Natural killer cell (primary cell): ENCODE measurements around the gene GIMAP1. TPM values are rescaled to one million over a fixed set of nuclear protein-coding genes. Genes with fewer than 3 reads are reported as not detected.

Source experiments
- ATAC-seq, 3 donors: fragments of 150-1000 bp in 2 of 3; fragments of 200-7000 bp in 1 of 3; cut with Tn5 transposase; 1 replicate in 1 of 3; 2 replicates in 2 of 3; pipeline ENCODE4 v1.10.0; 2021; ENCODE audit warnings: mild to moderate bottlenecking in 2 of 3, moderate library complexity in 2 of 3
- DNase-seq, 2 donors: peaks; one replicate each; pipeline versions ENCODE4 v3.0.0 to v3.0.0-alpha.2; 2013 to 2021; ENCODE audit warnings: mixed read lengths in 1 of 2
- H3K27ac ChIP-seq: one replicate; pipeline ENCODE4 v1.5.1; 2013; ENCODE audit warnings: mild to moderate bottlenecking, low read length
- H3K27me3 ChIP-seq: one replicate; pipeline ENCODE4 v1.6.1; 2013; ENCODE audit warnings: low read length; ENCODE audit not compliant: control insufficient read depth, insufficient read depth
- H3K36me3 ChIP-seq: one replicate; pipeline ENCODE4 v1.6.1; 2013; ENCODE audit warnings: low read length; ENCODE audit not compliant: control insufficient read depth, insufficient read depth
- H3K4me1 ChIP-seq: one replicate; pipeline ENCODE4 v1.6.1; 2013; ENCODE audit warnings: low read length; ENCODE audit not compliant: control insufficient read depth, insufficient read depth
- H3K4me3 ChIP-seq: one replicate; pipeline ENCODE4 v1.5.1; 2013; ENCODE audit warnings: low read length
- H3K9me3 ChIP-seq: one replicate; pipeline ENCODE4 v1.6.1; 2013; ENCODE audit warnings: low read length; ENCODE audit not compliant: control insufficient read depth, insufficient read depth
- H3K27ac Mint-ChIP-seq, 2 donors: one replicate each; pipeline ENCODE4 v1.8.0; 2022; ENCODE audit warnings: mild to moderate bottlenecking in 2 of 2, mixed read lengths in 2 of 2, moderate library complexity in 1 of 2
- H3K27me3 Mint-ChIP-seq, 2 donors: one replicate each; pipeline ENCODE4 v1.8.0; 2022; ENCODE audit warnings: low read depth in 2 of 2, mixed read lengths in 2 of 2
- H3K36me3 Mint-ChIP-seq: one replicate; pipeline ENCODE4 v1.8.0; 2022; ENCODE audit warnings: mixed read lengths
- H3K4me1 Mint-ChIP-seq, 2 donors: one replicate each; pipeline ENCODE4 v1.8.0; 2022; ENCODE audit warnings: mixed read lengths in 2 of 2
- H3K4me3 Mint-ChIP-seq: one replicate; pipeline ENCODE4 v1.8.0; 2022; ENCODE audit warnings: mild to moderate bottlenecking, moderate library complexity, mixed read lengths
- H3K9me3 Mint-ChIP-seq, 2 donors: one replicate each; pipeline ENCODE4 v1.8.0; 2022; ENCODE audit warnings: mixed read lengths in 2 of 2
- WGBS: methylation state at CpG from one replicate; pipeline ENCODE4 v1.1.7; 2013; ENCODE audit warnings: missing lambda C conversion rate; ENCODE audit not compliant: insufficient coverage; 5-methylcytosine and 5-hydroxymethylcytosine counted together
- intact Hi-C: fragments of 100-400 bp; cut with micrococcal nuclease; formaldehyde crosslinking; loops from one replicate; pipeline ENCODE4 v1.14.2; 2022
- total RNA-seq, 4 donors: library from RNA; stranded (reverse); fragments of 120-200 nt in 1 of 4; gene quantifications; one replicate each; pipeline versions ENCODE4 v1.2.3 to v1.2.4, GENCODE V29; 2013 to 2022
- TF ChIP-seq, protein P1 (sequence below): fragments of 200-600 bp; IDR thresholded peaks from one replicate; pipeline ENCODE4 v1.8.0; 2022; ENCODE audit warnings: antibody characterized with exemption

The GIMAP1 gene
- total RNA-seq, 3 donors from 2014 or later (not counting 1 experiment from before 2014, with no cell fraction given): 11.1 to 23.9 (median 13.3) TPM

DNA sequence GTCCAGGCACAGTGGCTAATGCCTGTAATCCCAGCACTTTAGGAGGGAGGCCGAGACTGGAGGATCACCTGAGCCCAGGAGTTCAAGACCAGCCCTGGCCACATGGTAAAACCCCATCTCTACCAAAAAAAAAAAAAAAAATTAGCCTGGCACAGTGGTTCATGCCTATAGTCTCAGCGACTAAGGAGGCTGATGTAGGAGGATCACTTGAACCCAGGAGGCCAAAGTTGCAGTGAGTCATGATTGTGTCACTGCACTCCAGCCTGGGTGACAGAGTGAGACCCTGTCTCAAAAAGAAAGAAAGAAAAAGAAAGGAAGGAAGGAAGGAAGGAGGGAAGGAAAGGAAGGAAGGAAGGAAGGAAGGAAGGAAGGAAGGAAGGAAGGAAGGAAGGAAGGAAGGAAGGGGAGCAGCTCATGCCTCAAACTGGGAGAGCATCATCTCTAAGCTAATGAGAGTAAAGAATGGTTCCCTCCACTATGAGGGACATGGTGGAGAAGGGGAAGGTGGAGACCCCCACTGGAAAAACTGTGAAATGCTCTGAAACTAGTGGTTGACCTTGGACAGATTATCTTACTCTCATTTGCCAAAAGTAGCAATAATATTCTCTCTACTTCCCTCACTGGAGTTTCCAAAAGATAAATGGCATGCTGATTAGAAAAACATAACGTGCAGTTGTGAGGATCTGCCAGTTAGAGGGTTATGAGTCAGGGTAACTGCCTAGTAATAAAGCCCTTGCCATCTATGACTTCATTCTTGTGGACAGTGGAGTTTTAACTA lies 37.6 kb downstream of the GIMAP1 start:
- Histone ChIP-seq H3K36me3 (no peaks in the 10 kb centered on the region), H3K27ac (peak overlapping the region; percentile 71), H3K4me3 (no peak overlapping the region), H3K4me1 (peaks cover 39% of the 10 kb centered on the region), H3K27me3 (no peaks in the 10 kb centered on the region), H3K9me3 (no peaks in the 10 kb centered on the region)
- Mint-ChIP-seq H3K4me3 (peak overlapping the region; percentile 62), H3K9me3 (peaks cover 2 to 5% of the 10 kb centered on the region in 2 donors), H3K27me3 (no peaks in the 10 kb centered on the region), H3K27ac (peak overlapping the region; percentile 87 to 89), H3K36me3 (no peaks in the 10 kb centered on the region), H3K4me1 (peaks cover 49 to 60% of the 10 kb centered on the region in 2 donors)
- intact Hi-C loops: loop anchor here (2.0 to 5.0 kb wide), 2 partner anchors 37 to 239 kb away; partner anchors contain the start of genes GIMAP1 and GIMAP7
- TF ChIP-seq, protein P1, sequence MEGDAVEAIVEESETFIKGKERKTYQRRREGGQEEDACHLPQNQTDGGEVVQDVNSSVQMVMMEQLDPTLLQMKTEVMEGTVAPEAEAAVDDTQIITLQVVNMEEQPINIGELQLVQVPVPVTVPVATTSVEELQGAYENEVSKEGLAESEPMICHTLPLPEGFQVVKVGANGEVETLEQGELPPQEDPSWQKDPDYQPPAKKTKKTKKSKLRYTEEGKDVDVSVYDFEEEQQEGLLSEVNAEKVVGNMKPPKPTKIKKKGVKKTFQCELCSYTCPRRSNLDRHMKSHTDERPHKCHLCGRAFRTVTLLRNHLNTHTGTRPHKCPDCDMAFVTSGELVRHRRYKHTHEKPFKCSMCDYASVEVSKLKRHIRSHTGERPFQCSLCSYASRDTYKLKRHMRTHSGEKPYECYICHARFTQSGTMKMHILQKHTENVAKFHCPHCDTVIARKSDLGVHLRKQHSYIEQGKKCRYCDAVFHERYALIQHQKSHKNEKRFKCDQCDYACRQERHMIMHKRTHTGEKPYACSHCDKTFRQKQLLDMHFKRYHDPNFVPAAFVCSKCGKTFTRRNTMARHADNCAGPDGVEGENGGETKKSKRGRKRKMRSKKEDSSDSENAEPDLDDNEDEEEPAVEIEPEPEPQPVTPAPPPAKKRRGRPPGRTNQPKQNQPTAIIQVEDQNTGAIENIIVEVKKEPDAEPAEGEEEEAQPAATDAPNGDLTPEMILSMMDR: no peak
- ATAC-seq: peak in 2 of 3 donors; percentile 43 to 55
- DNase-seq: peak in 1 of 2 donors; percentile 69
- 66% methylated on average over 2 of the region's 3 CpGs for WGBS

DNA sequence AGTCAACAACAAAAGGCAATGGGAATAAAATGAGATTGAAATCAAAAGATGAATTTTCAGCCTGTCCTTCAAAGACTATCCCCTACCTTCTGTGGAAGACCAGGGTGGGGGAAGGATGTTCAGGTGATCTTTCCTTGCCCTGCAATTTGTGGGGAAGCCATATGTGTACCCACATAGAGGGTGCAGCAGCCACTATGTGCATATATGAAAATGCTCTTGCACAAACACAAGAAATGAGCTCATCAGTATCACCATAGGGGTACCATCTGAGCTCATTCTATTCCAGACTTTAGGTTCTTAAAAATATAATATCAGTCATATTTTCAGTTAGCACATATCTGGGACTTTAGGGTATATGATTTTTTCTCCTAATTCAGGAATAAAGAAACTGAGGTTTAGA lies 38.5 kb downstream of the GIMAP1 start:
- ATAC-seq: peak in 1 of 3 donors; percentile 17
- H3K4me3 ChIP-seq: no peak overlapping the region
- H3K36me3 ChIP-seq: no peaks in the 10 kb centered on the region
- peaks cover 40 to 50% of the 10 kb centered on the region in 2 donors for H3K4me1 Mint-ChIP-seq
- peak overlapping the region; percentile 87 to 89 for H3K27ac Mint-ChIP-seq
- H3K4me3 Mint-ChIP-seq: peak overlapping the region; percentile 63
- no peaks in the 10 kb centered on the region for H3K9me3 ChIP-seq
- H3K4me1 ChIP-seq: peaks cover 33% of the 10 kb centered on the region
- H3K27me3 ChIP-seq: no peaks in the 10 kb centered on the region
- intact Hi-C loops: loop anchor here (2.0 to 5.0 kb wide), 5 partner anchors 38 to 398 kb away; partner anchors contain the start of genes GIMAP1, GIMAP4, GIMAP6 and GIMAP7
- H3K36me3 Mint-ChIP-seq: no peaks in the 10 kb centered on the region
- H3K27me3 Mint-ChIP-seq: no peaks in the 10 kb centered on the region
- H3K9me3 Mint-ChIP-seq: peaks cover 2 to 5% of the 10 kb centered on the region in 2 donors
- peak overlapping the region; percentile 78 for H3K27ac ChIP-seq
- peak in 1 of 2 donors; percentile 51 for DNase-seq
- TF ChIP-seq, protein P1: no peak

DNA sequence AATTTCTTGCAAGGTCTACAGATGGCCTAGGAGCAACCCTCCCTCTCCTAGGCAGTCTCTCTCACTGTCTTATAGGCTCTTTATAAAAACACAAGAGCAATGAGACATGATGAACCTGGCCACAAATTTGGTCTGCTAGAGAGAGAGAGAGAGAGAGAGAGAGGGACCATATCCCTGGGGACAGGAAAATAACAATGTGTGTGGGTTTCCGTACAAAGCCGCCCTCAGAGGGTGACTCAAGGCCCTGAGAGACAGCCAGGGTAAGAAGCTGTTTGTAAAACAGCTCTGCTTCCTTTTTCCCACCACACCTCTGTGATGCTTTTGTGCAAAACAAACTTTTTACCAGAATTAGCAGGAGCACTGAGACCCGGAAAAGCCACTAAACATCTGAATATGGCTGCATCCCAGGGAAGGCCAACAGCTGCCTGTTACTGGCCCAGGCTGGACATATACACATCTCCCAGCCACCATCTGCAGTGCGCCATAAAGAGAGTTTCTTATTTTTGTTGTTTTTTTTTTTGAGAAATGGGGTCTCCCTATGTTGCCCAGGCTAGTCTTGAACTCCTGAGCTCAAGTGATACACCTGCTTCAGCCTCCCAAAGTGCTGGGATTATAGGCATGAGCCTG lies 39.2 kb downstream of the GIMAP1 start:
- Histone ChIP-seq H3K27ac (peak overlapping the region; percentile 78), H3K4me3 (no peak overlapping the region), H3K4me1 (peaks cover 33% of the 10 kb centered on the region), H3K36me3 (no peaks in the 10 kb centered on the region), H3K9me3 (no peaks in the 10 kb centered on the region), H3K27me3 (no peaks in the 10 kb centered on the region)
- peaks cover 2 to 5% of the 10 kb centered on the region in 2 donors for H3K9me3 Mint-ChIP-seq
- 2% methylated on average over 3 of the region's 4 CpGs for WGBS
- peaks cover 33 to 44% of the 10 kb centered on the region in 2 donors for H3K4me1 Mint-ChIP-seq
- TF ChIP-seq, protein P1: no peak
- DNase-seq (peak; percentile 35 to 89), ATAC-seq (peak; percentile 74 to 80 (median 79))
- H3K27me3 Mint-ChIP-seq: no peaks in the 10 kb centered on the region
- intact Hi-C loops: loop anchor here (1.0 to 5.0 kb wide), 6 partner anchors 17 to 398 kb away; partner anchors contain the start of genes GIMAP4, GIMAP6 and GIMAP7
- H3K27ac Mint-ChIP-seq: peak overlapping the region; percentile 87 to 89
- no peaks in the 10 kb centered on the region for H3K36me3 Mint-ChIP-seq
- H3K4me3 Mint-ChIP-seq: peak overlapping the region; percentile 63
